G401 (cell line): ENCODE data around the gene BGLAP. TPM values are rescaled to one million over a fixed set of nuclear protein-coding genes. Genes with fewer than 3 reads are reported as not detected.

Experiments
- DNase-seq: peaks from one replicate; pipeline ENCODE4 v3.0.0-alpha.2; 2015; ENCODE audit warnings: low spot score
- in situ Hi-C: cut with HindIII; loops from 2 replicates; pipeline ENCODE4 v1.10.0; 2016; ENCODE audit warnings: low sequenced_read_pairs, mixed read lengths
- total RNA-seq: library from RNA; depleted of rRNA; stranded (reverse); fragments of >200 nt; shearing (Covaris generic); gene quantifications from 2 replicates; pipeline ENCODE4 v1.2.3, GENCODE V29; 2014

BGLAP gene
- total RNA-seq, 1 experiment from 2014 or later, result not detected

DNA sequence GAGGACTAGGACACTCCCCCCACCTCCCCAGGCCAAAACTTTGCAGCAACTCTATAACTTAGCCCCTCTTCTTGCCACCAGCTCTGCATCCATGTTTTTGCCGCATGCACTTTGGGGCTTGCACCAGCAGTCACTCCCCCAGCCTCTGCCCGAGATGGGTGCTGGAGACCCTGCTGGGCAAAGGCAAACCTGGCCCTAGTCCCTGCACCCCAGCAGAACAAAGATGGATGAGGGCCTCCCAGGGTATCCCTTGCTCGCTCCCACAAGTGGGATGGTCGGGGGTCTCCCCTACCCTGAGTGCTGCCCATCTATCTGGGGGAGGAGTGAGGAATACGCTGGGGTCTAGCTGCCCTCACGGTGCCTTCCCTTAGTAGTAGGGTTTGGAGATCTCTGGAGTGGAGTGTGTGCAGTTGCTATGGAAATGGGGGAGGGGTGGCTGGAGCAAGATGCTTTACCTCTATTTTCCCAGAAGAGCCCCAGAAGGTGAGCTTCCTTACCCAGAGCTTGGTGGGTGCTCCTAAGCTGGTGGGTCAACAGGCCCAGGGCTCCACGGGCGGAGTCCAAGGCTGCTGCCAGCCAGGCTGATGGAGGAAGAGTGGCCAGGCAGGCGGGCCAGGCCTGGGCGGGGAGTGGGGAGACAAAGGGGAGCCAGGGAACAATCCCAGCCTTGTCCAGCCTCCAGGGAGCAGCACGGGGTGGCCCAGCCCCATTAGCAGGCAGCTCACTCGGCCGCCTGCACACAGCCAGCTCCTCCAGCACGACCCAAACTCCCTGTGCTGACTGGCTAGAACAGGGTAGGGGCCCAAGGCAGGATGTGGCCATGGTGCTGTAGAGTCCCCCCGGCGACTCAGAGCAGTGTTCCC is 5.7 kb downstream of the BGLAP start, which contains the start of gene PAQR6:
Gene PAQR6, minus strand, starts transcription at position 597 of the 863 bp plus-strand sequence. CDS start 1,325 bp downstream, outside the sequence.
- in situ Hi-C loops, result no loop called here
- peak; percentile 47 for DNase-seq

DNA sequence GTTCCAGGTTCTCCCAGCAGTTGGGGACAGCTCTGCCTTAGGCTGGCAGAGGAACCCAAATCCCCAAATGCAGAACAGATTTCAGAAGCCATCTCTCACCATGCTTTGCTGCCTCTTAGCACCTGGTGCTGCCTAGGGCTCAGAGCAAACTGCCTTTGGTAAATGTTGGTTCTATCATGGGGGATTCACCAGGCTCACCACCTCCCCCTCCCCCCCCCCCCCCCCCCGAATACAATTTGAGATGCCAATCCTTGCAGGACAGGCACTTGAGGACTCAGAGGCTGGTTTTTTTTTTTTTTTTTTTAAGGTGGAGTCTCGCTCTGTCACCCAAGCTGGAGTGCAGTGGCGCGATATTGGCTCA is 6.3 kb downstream of the BGLAP start:
- in situ Hi-C loops, result no loop called here
- DNase-seq, result no peak

DNA sequence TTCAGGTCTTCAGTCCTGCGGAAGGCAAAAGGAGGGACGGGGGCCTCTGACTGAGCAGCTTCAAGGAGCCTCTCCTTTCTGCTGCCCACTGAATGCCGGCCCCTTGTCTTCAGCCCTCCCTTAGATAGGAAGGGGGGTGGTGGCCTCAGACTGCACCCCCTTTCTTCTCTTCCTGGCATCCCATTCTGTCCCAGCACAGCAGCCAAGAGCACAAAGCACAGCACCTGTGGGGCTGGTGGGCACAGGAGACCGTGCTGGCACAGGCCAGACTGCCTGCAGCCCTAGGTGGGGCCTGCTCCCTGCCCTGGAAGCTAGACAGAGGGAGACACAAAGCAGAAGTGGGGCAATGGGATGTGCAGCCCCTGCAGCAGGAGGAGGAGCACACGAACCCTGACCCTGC is 7.6 kb downstream of the BGLAP start:
- no peak for DNase-seq
- in situ Hi-C loops, result no loop called here

GRCh38 chr1:156251527-156251926 is 9.5 kb downstream of the BGLAP start:
- no peak for DNase-seq
- in situ Hi-C loops, result no loop called here

GRCh38 chr1:156253634-156254033 is 11.7 kb downstream of the BGLAP start:
- peak; percentile 66 for DNase-seq
- in situ Hi-C loops, result no loop called here

GRCh38 chr1:156257711-156258110 is 15.7 kb downstream of the BGLAP start:
- DNase-seq, result no peak
- in situ Hi-C loops, result no loop called here

DNA sequence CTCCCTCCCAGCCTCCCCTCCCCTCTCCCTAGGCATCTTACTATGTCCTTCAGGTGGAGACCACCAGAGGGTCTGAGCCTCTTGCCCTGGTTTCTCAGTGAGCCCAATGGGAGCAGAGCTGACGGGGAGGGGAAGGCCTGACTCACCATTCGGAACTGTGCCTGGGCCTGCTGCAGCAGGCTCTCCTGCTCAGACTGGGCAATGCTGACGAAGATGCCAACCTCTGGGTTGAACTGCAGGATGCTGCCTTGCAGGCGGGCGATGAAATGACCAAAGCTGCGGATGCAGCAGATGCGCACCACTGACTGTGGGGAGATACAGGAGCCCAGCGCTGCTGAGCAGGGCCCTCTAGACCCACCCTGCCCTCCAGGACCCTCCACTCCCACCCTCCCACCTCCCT is 16.9 kb downstream of the BGLAP start:
- in situ Hi-C loops, result no loop called here
- DNase-seq, result no peak

DNA sequence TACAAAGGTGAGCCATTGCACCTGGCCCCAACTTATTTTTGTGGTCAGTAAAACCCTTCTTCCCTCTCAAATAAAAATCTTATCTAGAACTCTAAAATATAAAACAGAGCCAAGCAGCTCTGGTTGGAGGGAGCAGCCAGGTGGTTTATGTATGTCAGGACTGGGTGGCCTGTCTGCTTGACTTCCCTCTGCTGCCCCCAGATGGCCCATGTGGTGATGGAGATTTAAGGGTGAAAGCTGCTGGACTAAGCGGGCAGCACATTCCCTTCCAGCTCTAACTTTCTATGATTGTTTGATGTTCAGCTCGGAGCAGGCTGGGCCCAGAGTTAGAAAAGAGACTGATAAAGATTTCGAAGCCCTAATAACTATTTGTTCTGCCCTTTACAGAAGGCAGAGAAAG is 17.8 kb downstream of the BGLAP start:
- in situ Hi-C loops, result no loop called here
- no peak for DNase-seq

- no peak for DNase-seq
- in situ Hi-C loops, result no loop called here
Measured at GRCh38 chr1:156260896-156261295, 18.9 kb downstream of the BGLAP start.

GRCh38 chr1:156262461-156263287 is 20.7 kb downstream of the BGLAP start:
- DNase-seq, result no peak
- in situ Hi-C loops, result no loop called here

DNA sequence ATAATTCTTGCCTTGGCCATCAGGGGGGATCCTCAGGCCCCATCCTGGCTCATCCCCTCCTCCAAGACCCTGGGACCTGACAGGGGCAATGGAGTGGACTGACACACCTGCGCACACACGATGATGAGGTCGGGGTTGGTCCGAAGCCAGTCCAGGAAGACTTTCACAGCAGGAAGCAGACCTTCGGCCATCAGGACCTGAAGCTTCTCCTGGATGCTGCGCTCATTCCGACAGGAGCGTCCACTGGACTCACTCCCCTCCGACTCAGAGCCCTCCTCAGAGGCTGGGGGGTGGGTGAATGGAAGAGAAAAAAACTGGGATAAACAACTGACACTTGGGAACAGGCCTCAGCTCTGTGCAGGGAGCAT is 21.3 kb downstream of the BGLAP start:
- no peak for DNase-seq
- in situ Hi-C loops, result no loop called here

GRCh38 chr1:156266051-156266450 is 24.1 kb downstream of the BGLAP start:
- no peak for DNase-seq
- in situ Hi-C loops, result no loop called here

- in situ Hi-C loops, result no loop called here
- no peak for DNase-seq
Measured at GRCh38 chr1:156268336-156268735, 26.4 kb downstream of the BGLAP start.

DNA sequence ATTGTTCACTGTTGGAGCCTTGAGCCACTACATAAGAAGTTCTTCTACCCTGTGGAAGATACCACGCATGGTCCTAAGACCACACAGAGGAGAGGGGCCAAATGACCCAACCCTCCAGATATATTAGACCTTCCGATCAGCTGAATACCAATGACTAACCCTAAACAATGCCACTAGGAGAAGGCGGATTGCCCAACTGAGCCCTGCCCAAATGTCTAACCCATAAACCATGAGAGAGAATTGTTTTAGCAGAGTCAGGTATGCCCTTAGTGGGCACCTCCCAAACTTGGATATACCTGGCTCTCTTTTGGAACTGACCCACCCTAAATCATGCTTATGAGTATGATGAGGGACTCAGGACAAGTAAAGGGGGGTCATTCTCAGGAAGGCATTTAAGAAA is 28.3 kb downstream of the BGLAP start:
- no peak for DNase-seq
- in situ Hi-C loops, result no loop called here

- DNase-seq, result no peak
- in situ Hi-C loops, result no loop called here
Measured at GRCh38 chr1:156276532-156276931, 34.5 kb downstream of the BGLAP start.

DNA sequence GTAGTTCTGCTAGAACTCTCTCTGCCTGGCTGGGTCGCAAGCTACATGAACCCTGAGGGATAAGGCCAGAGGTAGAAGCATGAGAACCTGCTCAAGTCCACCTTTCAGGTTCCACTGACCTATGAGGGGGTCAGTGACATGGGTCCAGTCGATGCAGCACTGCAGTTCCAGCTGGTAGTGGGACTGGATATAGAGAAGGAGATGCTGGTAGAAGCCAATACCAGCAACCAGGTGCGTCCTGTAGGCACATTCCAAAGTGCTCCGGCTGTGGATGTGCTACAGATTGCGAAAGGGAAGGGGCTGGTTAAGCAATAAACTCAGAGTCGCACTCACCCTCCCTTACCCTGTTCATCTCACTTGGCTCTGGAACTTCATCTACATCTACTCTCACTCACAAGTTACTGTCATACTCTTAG is 35.0 kb downstream of the BGLAP start:
- in situ Hi-C loops, result no loop called here
- DNase-seq, result no peak

DNA sequence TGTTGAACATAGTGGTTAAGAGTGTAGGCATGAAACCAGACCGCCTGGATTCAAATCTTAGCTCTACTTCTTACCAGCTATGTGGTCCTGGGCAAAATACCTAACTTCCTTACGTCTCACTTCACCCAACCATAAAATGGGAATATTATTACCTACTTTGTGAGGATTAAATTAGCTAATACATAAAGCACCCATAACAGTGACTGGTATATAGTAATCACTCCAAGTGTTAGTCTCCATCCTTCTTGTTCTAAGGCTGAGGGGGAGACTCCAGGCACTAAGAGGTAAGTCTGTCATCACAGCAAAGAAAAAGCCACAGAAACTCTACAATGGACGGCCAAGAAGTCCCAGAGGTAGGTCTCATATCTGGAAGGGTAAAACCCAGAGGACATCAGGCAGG is 37.9 kb downstream of the BGLAP start:
- in situ Hi-C loops, result no loop called here

DNA sequence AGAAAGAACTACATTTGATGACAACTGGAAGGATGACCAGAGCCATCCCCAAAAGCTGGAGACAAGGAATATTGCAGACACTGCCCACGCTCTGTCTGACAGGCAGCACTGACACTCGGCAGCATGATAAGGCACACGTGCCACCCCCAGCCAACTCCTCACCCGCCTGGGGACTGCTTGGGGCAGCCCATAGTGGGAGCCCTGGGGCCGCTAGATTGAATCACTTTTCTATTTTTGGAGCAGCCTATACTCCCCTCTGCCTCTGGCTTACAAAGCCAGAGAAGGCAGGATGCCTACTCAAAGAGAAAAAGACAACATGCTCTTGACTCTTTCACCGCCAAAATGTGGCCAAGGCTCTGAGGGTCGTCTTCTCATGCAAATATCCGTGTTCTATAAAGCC is 39.3 kb downstream of the BGLAP start:
- no peak for DNase-seq
- in situ Hi-C loops, result no loop called here

More for the DNA sequence above, 37.9 kb downstream of the BGLAP start:
- DNase-seq, result no peak

DNA sequence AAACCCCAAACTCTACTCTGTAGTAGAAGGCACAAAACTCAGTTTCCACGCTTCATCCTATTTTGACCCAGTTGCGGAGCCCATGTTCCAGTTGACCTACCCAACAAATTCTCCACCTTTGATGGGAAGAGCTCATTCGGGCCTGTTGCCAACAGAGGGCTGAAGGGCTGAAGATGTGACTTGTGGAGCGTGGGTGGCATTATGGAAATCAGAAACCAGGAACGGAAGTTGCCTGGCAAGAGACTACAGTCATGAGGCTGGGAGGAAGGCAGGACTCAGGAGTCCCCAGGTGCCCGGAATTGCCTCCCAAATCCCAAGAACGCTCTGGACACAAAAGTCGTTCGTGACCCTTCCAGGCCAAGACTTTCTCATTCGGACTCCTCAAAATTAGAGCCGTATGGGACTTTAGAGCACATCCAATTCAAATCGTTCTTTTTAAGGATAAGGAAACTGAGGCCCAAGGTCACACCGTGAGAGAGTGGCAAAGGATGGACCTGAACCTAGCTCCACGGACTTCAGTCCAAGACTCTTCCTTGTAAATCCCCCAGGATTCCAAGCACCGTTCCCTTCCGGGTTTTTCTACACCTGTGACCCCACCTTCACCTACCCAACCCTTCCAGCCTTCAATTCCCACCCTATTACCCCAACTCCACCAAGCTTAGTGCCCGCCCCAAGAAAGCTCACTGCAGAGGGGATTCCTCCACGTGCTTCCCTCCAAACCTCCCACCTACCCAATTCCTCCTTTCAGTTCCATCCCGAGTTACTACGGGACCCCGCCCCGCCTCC is 39.9 kb downstream of the BGLAP start:
- in situ Hi-C loops, result no loop called here
- peak; percentile 52 for DNase-seq
